Measurements from ENCODE around the gene TAF6L.

The TAF6L gene, protein sequence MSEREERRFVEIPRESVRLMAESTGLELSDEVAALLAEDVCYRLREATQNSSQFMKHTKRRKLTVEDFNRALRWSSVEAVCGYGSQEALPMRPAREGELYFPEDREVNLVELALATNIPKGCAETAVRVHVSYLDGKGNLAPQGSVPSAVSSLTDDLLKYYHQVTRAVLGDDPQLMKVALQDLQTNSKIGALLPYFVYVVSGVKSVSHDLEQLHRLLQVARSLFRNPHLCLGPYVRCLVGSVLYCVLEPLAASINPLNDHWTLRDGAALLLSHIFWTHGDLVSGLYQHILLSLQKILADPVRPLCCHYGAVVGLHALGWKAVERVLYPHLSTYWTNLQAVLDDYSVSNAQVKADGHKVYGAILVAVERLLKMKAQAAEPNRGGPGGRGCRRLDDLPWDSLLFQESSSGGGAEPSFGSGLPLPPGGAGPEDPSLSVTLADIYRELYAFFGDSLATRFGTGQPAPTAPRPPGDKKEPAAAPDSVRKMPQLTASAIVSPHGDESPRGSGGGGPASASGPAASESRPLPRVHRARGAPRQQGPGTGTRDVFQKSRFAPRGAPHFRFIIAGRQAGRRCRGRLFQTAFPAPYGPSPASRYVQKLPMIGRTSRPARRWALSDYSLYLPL

GRCh38 chr11:62771144-62772021 lies at the start of gene TAF6L:
TAF6L (plus strand) TSS chr11:62771396; CDS start chr11:62775784, 4,388 bp downstream.
- TF ChIP-seq ZFX (IDR thresholded peaks at IDR 0.05), result no peak
- TF ChIP-seq, protein P1, sequence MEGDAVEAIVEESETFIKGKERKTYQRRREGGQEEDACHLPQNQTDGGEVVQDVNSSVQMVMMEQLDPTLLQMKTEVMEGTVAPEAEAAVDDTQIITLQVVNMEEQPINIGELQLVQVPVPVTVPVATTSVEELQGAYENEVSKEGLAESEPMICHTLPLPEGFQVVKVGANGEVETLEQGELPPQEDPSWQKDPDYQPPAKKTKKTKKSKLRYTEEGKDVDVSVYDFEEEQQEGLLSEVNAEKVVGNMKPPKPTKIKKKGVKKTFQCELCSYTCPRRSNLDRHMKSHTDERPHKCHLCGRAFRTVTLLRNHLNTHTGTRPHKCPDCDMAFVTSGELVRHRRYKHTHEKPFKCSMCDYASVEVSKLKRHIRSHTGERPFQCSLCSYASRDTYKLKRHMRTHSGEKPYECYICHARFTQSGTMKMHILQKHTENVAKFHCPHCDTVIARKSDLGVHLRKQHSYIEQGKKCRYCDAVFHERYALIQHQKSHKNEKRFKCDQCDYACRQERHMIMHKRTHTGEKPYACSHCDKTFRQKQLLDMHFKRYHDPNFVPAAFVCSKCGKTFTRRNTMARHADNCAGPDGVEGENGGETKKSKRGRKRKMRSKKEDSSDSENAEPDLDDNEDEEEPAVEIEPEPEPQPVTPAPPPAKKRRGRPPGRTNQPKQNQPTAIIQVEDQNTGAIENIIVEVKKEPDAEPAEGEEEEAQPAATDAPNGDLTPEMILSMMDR (conservative IDR thresholded peaks at IDR 0.05), result no peak
- peak within 1 kb of the TSS; percentile 79 for H3K27ac ChIP-seq

DNA sequence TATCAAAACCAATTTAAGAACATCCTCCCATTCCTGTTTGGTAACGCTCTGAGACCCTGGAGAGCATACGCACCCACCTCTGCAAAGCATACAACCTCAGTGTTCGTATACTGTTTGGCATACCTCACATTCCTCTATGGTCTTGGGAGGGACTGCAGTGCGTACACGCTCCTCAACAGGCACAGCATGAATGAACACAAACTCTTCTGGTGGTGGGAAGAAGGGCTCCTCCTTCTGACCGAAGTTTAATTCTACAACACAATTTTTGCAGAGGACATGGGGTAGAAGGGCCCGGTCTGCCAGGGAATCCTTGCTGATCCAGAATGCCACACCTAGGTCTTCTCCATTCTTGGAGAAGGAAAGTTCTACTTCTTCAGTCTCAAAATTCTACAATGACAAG lies 49.2 kb upstream of the TAF6L start:
- TF ChIP-seq, protein P1 (conservative IDR thresholded peaks at IDR 0.05), result no peak; the same call in 1 of the 2 replicates
- TF ChIP-seq ZFX (IDR thresholded peaks at IDR 0.05), result no peak
- no peak overlapping the region for H3K27ac ChIP-seq

DNA sequence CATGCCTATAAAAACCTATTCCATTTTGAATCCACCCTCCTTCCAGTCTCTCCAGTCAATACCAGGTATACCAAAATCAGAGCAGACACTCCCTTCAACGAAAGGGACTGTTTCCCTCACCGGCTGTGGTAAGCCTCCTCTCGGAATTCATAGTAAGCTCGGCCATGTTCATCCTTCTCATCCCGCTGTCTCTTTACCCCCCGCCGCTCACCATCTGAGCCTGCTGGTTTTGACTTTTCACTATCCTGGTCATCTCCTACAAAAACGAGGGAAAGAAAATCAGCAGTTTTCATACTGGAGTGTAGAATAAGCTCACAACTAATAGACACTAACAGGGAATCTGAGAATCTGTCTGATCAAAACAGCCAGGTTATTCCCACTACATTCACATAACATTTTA lies 47.0 kb upstream of the TAF6L start:
- H3K27ac ChIP-seq, result no peak overlapping the region
- TF ChIP-seq ZFX (IDR thresholded peaks at IDR 0.05), result no peak
- TF ChIP-seq, protein P1 (conservative IDR thresholded peaks at IDR 0.05), result no peak

- TF ChIP-seq, protein P1 (conservative IDR thresholded peaks at IDR 0.05), result no peak
- TF ChIP-seq ZFX (IDR thresholded peaks at IDR 0.05), result no peak
- H3K27ac ChIP-seq, result peak overlapping the region; percentile 97
These were observed 45.5 kb upstream of the TAF6L start for GRCh38 chr11:62725646-62726045.

DNA sequence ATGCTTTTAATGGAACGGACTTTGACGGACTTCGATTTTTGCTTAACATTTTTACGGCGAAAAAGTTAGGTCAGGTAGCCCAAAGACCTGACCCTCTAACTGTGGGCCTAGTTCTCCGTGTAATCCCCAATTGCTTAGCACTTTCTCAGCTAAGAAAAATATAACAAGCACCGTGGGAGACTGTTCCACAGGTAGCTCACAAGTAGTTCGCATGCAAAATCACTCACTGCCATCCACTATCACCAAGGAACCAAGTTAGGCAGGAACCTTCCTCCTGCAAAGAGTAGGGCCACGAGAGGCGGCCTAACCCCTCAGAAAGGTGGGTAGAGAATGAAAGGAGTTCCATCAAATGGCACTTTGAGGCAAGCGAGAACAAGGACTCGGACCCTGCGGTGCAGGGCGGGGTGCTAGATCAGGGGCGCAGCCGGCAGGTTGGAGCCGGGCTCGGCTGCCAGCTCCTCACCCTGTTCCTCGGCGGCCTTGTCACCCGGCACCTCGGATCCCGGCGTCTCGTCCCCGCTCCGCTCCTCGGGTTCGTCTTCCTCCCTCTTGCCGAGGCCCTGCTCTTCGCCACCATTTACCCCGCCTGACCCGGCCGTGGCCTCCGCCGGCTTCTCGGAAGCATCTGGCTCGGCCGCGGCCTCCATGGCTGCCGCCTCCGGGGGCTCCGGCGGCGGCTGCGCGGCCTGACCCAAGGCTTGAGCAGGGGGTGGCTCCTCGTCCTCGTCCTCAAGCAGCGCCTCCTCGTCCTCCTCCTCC lies 44.9 kb upstream of the TAF6L start:
- peak overlapping the region; percentile 97 for H3K27ac ChIP-seq
- no peak for TF ChIP-seq ZFX (IDR thresholded peaks at IDR 0.05)
- TF ChIP-seq, protein P1 (conservative IDR thresholded peaks at IDR 0.05), result no peak

DNA sequence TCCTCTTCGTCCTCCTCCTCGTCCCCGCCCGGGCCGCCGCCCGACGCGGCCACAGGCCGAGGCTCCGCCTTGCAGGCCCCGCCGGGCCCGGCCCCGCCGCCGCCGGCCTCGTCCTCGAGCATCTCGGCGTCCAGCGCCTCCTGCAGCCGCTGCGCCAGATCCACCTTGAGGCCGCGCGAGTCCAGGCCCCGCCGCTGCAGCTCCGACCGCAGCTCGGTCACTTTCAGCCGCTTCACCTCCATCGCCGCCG lies 44.4 kb upstream of the TAF6L start:
- TF ChIP-seq, protein P1 (conservative IDR thresholded peaks at IDR 0.05), result no peak
- TF ChIP-seq ZFX (IDR thresholded peaks at IDR 0.05), result peak; percentile 98

More for the DNA sequence above, 44.4 kb upstream of the TAF6L start:
- H3K27ac ChIP-seq, result peak overlapping the region; percentile 97

Measured in C4-2B (cell line).